Fibroblast of lung (primary cell): ENCODE results near the gene SLC9A8.

Source experiments
- EZH2 ChIP-seq: IDR thresholded peaks from 2 replicates; pipeline ENCODE4 v1.5.1; 2012; ENCODE audit warnings: low read length, control low read depth, mild to moderate bottlenecking; ENCODE audit errors: missing control alignments
- TF ChIP-seq, protein P1 (sequence below), 2 donors: IDR thresholded peaks in 1 of 2; conservative IDR thresholded peaks in 1 of 2; 1 replicate in 1 of 2; 2 replicates in 1 of 2; pipeline ENCODE4 v1.5.1; 2011 to 2012; ENCODE audit warnings: low read length in 2 of 2, control low read depth in 1 of 2, inconsistent platforms in 1 of 2, low read depth in 1 of 2, mild to moderate bottlenecking in 1 of 2

DNA sequence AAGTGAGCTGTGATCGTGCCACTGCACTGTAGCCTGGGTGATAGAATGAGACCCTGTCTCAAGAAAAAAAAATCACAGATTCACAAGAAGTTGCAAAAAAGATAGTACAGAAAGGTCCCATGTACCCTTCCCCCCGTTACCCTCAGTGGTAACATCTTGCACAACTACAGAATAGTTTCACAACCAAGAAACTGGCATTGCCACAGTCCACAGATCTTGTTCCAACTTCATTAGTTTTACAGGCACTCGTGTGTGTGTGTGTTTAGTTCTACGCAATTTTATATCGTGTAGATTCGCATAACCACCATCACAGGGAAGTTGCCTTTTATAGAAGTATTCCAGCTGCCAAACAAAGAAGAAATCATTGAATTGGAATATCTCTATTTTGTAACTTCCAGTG, 83.6 kb downstream of the SLC9A8 start:
- TF ChIP-seq, protein P1, sequence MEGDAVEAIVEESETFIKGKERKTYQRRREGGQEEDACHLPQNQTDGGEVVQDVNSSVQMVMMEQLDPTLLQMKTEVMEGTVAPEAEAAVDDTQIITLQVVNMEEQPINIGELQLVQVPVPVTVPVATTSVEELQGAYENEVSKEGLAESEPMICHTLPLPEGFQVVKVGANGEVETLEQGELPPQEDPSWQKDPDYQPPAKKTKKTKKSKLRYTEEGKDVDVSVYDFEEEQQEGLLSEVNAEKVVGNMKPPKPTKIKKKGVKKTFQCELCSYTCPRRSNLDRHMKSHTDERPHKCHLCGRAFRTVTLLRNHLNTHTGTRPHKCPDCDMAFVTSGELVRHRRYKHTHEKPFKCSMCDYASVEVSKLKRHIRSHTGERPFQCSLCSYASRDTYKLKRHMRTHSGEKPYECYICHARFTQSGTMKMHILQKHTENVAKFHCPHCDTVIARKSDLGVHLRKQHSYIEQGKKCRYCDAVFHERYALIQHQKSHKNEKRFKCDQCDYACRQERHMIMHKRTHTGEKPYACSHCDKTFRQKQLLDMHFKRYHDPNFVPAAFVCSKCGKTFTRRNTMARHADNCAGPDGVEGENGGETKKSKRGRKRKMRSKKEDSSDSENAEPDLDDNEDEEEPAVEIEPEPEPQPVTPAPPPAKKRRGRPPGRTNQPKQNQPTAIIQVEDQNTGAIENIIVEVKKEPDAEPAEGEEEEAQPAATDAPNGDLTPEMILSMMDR (conservative IDR thresholded peaks at IDR 0.05 in 1 of 2, IDR thresholded peaks at IDR 0.05 in 1 of 2; ENCODE audit: low read depth in 1 of 2, low read length in 2 of 2) = no peak
- TF ChIP-seq EZH2 = no peak
